GM12872 (cell line): ENCODE data around the gene TMED5.

Source experiments
- TF ChIP-seq, protein P1 (sequence below): IDR thresholded peaks from 3 replicates; pipeline ENCODE4 v1.5.1; 2011; ENCODE audit warnings: low read depth, mild to moderate bottlenecking, low read length, moderate library complexity; ENCODE audit not compliant: insufficient read depth

TMED5 gene

DNA sequence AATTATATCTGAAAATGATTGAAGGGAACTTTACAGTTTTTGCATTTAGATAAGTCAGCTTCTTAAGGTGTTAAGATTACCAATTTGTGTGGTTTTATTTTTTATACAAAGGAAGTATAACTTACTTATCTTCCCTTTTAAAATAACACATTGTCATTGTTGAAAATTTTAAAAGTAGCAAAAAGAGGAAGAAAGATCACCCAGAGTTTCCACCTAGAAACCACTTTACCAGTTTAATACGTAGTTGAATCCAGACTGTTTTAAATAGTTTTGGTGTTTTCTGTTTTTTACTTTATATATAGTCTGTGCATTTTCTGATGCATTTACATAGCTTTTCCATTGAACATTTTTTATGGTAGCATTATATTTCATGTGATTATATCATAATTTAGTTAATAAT, 6.5 kb upstream of the TMED5 start:
- TF ChIP-seq, protein P1, sequence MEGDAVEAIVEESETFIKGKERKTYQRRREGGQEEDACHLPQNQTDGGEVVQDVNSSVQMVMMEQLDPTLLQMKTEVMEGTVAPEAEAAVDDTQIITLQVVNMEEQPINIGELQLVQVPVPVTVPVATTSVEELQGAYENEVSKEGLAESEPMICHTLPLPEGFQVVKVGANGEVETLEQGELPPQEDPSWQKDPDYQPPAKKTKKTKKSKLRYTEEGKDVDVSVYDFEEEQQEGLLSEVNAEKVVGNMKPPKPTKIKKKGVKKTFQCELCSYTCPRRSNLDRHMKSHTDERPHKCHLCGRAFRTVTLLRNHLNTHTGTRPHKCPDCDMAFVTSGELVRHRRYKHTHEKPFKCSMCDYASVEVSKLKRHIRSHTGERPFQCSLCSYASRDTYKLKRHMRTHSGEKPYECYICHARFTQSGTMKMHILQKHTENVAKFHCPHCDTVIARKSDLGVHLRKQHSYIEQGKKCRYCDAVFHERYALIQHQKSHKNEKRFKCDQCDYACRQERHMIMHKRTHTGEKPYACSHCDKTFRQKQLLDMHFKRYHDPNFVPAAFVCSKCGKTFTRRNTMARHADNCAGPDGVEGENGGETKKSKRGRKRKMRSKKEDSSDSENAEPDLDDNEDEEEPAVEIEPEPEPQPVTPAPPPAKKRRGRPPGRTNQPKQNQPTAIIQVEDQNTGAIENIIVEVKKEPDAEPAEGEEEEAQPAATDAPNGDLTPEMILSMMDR = no peak

DNA sequence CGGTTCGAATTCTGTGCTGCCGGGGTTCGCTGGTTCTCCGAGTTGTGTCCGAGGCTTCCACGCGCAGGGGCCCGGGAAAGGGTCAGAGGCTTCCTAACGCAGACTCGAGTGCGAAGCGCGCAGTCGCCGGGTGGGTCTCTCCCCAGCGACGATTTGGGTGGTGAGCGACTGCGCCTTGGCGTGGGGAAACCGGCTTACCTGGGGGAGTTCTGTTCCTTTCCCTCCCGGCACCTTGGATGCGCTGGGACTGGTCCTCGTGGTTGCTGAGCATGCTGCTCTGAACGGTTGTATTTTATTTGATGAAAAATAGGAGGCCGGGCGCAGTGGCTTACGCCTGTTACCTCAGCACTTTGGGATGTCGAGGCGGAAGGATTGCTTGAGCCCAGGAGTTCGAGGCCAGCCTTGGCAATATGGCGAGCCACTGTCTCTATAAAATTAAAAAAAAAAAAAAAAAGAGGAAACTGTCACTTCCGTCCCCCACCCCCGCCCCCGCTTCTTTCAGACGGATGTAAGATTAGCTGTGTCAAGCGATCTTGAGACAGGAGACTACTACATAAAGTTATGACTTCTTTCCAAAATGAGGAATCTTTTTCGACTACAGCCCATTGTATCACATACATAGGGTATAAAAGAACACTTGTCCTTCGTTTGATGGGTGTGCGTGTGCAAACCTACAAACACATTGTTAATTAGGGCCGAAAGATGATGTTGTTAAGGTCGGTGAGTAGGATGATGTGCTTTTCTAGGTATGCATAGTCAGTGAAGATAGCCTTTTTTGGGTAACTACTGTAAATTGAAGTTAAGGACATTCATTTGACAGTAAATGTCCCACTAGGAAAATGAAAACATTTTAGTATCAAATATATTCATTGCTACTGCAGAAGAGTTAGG, 755 bp upstream of the TMED5 start, which contains the start of gene CCDC18:
Gene CCDC18 (plus strand): TSS at position 2 of the 891 bp plus-strand sequence. CDS start 2,638 bp downstream, outside the sequence.
- TF ChIP-seq, protein P1 = no peak

DNA sequence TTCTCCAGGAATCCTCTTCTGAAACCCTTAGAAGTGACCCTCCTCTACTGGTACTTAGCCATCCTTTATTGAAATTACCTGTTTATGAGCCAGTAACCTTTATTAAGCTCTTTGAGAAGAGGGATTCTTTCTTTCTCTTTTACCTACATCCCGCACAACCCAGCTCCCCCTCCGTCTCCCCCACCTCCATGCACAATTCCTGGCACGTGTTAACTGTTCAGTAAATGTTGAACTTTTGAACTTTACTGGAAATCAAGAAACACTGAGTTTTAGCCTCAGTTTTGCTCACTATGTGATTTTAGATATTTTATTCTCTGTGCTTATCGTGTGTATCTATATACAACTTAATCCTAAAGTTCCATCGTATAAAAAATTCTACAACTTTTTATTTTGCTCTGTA, 1.8 kb downstream of the TMED5 start:
- TF ChIP-seq, protein P1 = no peak

- TF ChIP-seq, protein P1 = no peak
Measured at GRCh38 chr1:93177991-93178390, 2.2 kb downstream of the TMED5 start.

GRCh38 chr1:93172778-93173177, 7.4 kb downstream of the TMED5 start:
- TF ChIP-seq, protein P1 = no peak

- TF ChIP-seq, protein P1 = no peak
Measured at GRCh38 chr1:93171549-93172034, 8.6 kb downstream of the TMED5 start.

- TF ChIP-seq, protein P1 = no peak
Measured at GRCh38 chr1:93167006-93167405, 13.2 kb downstream of the TMED5 start.
